Omental fat pad (tissue), 4 donors: Measurements from ENCODE around the gene LRRFIP1. TPM values are rescaled to one million over a fixed set of nuclear protein-coding genes. Genes with fewer than 3 reads are reported as not detected.
A peak's percentile ranks its signal among the peaks of the same experiment; 100 is the strongest.

Experiments used
- ATAC-seq: fragments of 150-250 bp; one replicate; pipeline ENCODE4 v1.9.1; 2016; ENCODE audit warnings: mild to moderate bottlenecking, moderate library complexity; ENCODE audit not compliant: low FRiP score
- DNase-seq: peaks from one replicate; pipeline ENCODE4 v3.0.0-alpha.2; 2019; ENCODE audit warnings: low spot score
- CTCF ChIP-seq, 3 donors: fragments of 450-650 bp; IDR thresholded peaks; one replicate each; pipeline ENCODE4 v1.5.1; 2016 to 2017; ENCODE audit warnings: antibody characterized with exemption in 3 of 3, mild to moderate bottlenecking in 3 of 3, moderate library complexity in 2 of 3
- total RNA-seq, 4 donors: library from RNA; depleted of rRNA; stranded (reverse); fragments of >200 nt; gene quantifications; one replicate each; pipeline ENCODE4 v1.1.0, GENCODE V29; 2016

LRRFIP1 gene
- total RNA-seq, 4 donors from 2014 or later = 90.0 to 257 (median 113) TPM

GRCh38 chr2:237667893-237668292 is 40.5 kb downstream of the LRRFIP1 start:
- no peak for TF ChIP-seq CTCF (IDR thresholded peaks at IDR 0.05)
- no peak for DNase-seq
- ATAC-seq = no peak

GRCh38 chr2:237668440-237668839 is 41.1 kb downstream of the LRRFIP1 start:
- no peak for ATAC-seq
- no peak for TF ChIP-seq CTCF (IDR thresholded peaks at IDR 0.05)
- DNase-seq = no peak

GRCh38 chr2:237669283-237669627 is 41.9 kb downstream of the LRRFIP1 start:
- no peak for DNase-seq
- ATAC-seq = no peak
- TF ChIP-seq CTCF (IDR thresholded peaks at IDR 0.05) = no peak

GRCh38 chr2:237669628-237670392 is 42.4 kb downstream of the LRRFIP1 start:
- no peak for TF ChIP-seq CTCF (IDR thresholded peaks at IDR 0.05)
- peak; percentile 21 for ATAC-seq
- DNase-seq = no peak

- ATAC-seq (no peak), DNase-seq (no peak)
These were observed 43.3 kb downstream of the LRRFIP1 start for GRCh38 chr2:237670641-237671040.

GRCh38 chr2:237671466-237672138 is 44.2 kb downstream of the LRRFIP1 start:
- ATAC-seq (no peak), DNase-seq (no peak)
- TF ChIP-seq CTCF (IDR thresholded peaks at IDR 0.05) = no peak

More at GRCh38 chr2:237670641-237671040, 43.3 kb downstream of the LRRFIP1 start:
- no peak for TF ChIP-seq CTCF (IDR thresholded peaks at IDR 0.05)

GRCh38 chr2:237672731-237673129 is 45.3 kb downstream of the LRRFIP1 start:
- TF ChIP-seq CTCF (IDR thresholded peaks at IDR 0.05) = no peak
- DNase-seq (no peak), ATAC-seq (no peak)
